ENCODE data around the gene MAP4K4. TPM values are rescaled to one million over a fixed set of nuclear protein-coding genes. Genes with fewer than 3 reads are reported as not detected.

The MAP4K4 gene
- total and polyA plus RNA-seq, 8 donors: 9.6 to 71.6 (median 23.8) TPM

DNA sequence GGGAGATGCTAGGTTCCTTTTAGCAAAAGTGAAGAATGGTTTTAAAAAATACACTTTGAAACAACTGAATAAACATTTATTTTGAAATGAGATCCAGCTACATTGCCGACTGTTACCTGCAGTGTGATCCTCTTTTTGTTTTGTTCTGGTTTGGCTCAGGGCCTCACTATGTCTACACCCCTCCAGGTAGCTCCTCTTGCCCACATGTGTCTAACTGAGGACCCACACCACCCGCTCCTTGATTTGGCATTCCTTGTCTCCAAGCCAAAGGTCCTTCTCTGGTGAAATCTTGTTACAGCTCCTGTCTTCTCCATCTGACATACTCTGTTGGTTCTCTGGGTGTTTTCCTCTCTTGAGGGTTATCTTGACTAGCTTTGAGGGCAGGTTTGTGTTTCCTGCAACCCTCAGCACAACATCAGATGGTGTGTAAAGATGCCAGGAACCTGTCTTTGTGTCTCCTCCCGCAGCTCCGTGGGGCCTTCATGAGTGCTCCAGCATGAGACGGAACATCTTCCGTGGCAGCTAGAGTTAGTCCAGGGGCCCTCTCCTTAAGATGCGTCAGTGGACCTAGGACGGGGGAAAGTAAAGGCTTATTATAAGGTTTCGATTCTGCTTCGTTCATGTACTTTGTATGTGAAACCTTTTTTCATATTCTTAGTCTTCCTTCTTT lies 32.1 kb downstream of the MAP4K4 start:
- no peak for DNase-seq
- TF ChIP-seq EP300 (IDR thresholded peaks at IDR 0.05) (no peak), POLR2AphosphoS5 (IDR thresholded peaks at IDR 0.05) (no peak), POLR2A (IDR thresholded peaks at IDR 0.05) (no peak)
- TF ChIP-seq, protein P1, sequence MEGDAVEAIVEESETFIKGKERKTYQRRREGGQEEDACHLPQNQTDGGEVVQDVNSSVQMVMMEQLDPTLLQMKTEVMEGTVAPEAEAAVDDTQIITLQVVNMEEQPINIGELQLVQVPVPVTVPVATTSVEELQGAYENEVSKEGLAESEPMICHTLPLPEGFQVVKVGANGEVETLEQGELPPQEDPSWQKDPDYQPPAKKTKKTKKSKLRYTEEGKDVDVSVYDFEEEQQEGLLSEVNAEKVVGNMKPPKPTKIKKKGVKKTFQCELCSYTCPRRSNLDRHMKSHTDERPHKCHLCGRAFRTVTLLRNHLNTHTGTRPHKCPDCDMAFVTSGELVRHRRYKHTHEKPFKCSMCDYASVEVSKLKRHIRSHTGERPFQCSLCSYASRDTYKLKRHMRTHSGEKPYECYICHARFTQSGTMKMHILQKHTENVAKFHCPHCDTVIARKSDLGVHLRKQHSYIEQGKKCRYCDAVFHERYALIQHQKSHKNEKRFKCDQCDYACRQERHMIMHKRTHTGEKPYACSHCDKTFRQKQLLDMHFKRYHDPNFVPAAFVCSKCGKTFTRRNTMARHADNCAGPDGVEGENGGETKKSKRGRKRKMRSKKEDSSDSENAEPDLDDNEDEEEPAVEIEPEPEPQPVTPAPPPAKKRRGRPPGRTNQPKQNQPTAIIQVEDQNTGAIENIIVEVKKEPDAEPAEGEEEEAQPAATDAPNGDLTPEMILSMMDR (IDR thresholded peaks at IDR 0.05): no peak
- Histone ChIP-seq H3K9me3 (no peaks in the 10 kb centered on the region), H3K27me3 (no peaks in the 10 kb centered on the region), H3K36me3 (no peaks in the 10 kb centered on the region), H3K27ac (no peak overlapping the region), H3K4me1 (peaks cover 17 to 76% (median 49%) of the 10 kb centered on the region in 4 donors), H3K4me3 (no peak overlapping the region)
- intact Hi-C loops (cut with DNase I; ENCODE audit: low total_unique reads): no loop called here
- WGBS, 5 donors: 77 to 82% (median 81%) methylated on average over 10 of the region's 10 CpGs

DNA sequence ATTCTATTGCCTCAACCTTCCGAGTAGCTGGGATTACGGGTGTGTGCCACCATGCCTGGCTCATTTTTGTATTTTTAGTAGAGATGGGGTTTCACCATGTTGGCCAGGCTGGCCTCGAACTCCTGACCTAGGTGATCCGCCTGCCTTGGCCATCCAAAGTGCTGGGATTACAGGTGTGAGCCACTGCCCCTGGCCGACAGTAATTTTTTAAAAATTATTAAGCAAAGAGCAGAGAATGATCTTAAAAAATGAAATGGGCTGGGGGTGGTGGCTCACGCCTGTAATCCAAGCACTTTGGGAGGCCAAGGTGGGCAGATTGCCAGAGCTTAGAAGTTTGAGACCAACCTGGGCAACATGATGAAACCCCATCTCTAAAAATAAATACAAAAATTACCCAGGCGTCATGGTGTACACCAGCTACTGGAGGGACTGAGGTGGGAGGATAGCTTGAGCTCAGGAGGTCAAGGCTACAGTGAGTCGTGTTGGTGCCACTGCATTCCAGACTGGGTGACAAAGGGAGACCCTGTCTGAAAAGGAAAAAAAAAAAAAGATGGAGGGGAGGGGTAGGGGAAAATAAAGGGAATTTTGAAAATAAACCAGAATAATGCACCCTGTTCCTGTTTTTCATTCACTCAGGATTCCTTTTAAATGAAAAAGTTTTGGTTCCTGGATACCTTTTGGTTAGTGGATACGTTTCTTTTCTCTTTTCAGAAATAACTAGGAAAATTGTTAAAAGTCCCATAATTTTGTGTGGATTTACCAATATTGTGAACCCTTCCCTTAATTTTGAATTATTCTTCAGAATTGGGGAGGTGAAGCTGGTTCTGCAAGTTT lies 33.9 kb downstream of the MAP4K4 start:
- TF ChIP-seq, protein P1 (IDR thresholded peaks at IDR 0.05): no peak
- TF ChIP-seq EP300 (IDR thresholded peaks at IDR 0.05) (no peak), POLR2A (IDR thresholded peaks at IDR 0.05) (no peak), POLR2AphosphoS5 (IDR thresholded peaks at IDR 0.05) (no peak)
- 83 to 88% (median 83%) methylated on average over 9 of the region's 9 CpGs for WGBS, 5 donors
- H3K27me3 ChIP-seq: no peaks in the 10 kb centered on the region
- no peak for DNase-seq
- H3K27ac ChIP-seq: no peak overlapping the region
- H3K9me3 ChIP-seq: no peaks in the 10 kb centered on the region
- H3K36me3 ChIP-seq: no peaks in the 10 kb centered on the region
- intact Hi-C loops (cut with DNase I; ENCODE audit: low total_unique reads): no loop called here
- no peak overlapping the region for H3K4me3 ChIP-seq
- H3K4me1 ChIP-seq: peaks cover 23 to 88% (median 57%) of the 10 kb centered on the region in 4 donors

- Histone ChIP-seq H3K9me3 (no peaks in the 10 kb centered on the region), H3K27ac (no peak overlapping the region), H3K27me3 (no peaks in the 10 kb centered on the region), H3K4me3 (no peak overlapping the region), H3K4me1 (peaks cover 29 to 95% (median 62%) of the 10 kb centered on the region in 4 donors), H3K36me3 (no peaks in the 10 kb centered on the region)
- intact Hi-C loops (cut with DNase I; ENCODE audit: low total_unique reads): no loop called here
- 72 to 80% (median 78%) methylated on average over 4 of the region's 4 CpGs for WGBS, 5 donors
- TF ChIP-seq EP300 (IDR thresholded peaks at IDR 0.05) (no peak), POLR2AphosphoS5 (IDR thresholded peaks at IDR 0.05) (no peak), POLR2A (IDR thresholded peaks at IDR 0.05) (no peak)
- TF ChIP-seq, protein P1 (IDR thresholded peaks at IDR 0.05): no peak
- no peak for DNase-seq
These were observed 34.7 kb downstream of the MAP4K4 start for GRCh38 chr2:101732199-101732598.

DNA sequence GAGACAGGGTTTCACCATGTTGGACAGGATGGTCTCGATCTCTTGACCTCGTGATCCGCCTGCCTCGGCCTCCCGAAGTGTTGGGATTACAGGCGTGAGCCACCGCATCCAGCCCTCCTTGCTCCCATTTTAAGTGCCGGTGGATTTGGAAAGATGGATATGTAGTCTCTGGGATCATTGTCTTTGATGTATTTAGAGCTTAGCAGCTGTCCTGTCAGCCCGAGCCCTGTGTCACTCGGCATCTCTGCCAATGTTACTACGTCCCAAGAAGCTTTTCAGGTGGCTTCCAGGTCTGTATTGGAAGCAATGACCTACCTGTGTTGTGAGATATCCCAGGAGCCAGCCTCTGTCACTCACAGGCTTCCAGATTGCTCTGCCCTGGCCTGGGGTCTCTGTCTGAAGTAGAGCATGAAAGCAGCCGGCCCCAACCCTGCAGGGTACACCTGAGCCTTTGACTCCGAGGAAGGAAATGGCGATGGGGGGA lies 35.3 kb downstream of the MAP4K4 start:
- TF ChIP-seq, protein P1 (IDR thresholded peaks at IDR 0.05): no peak
- TF ChIP-seq POLR2AphosphoS5 (IDR thresholded peaks at IDR 0.05): no peak
- Histone ChIP-seq H3K27ac (no peak overlapping the region), H3K36me3 (no peaks in the 10 kb centered on the region), H3K27me3 (no peaks in the 10 kb centered on the region), H3K4me1 (peaks cover 29 to 95% (median 66%) of the 10 kb centered on the region in 4 donors), H3K4me3 (no peak overlapping the region), H3K9me3 (no peaks in the 10 kb centered on the region)
- 94 to 96% (median 95%) methylated on average over 14 of the region's 14 CpGs for WGBS, 5 donors
- intact Hi-C loops (cut with DNase I; ENCODE audit: low total_unique reads): no loop called here
- no peak for DNase-seq

Data from stomach (tissue), 9 donors.